Endothelial cell of umbilical vein (primary cell): Measurements from ENCODE around the gene MAP7D3. TPM values are rescaled to one million over a fixed set of nuclear protein-coding genes. Genes with fewer than 3 reads are reported as not detected.

Source experiments
- BruUV-seq: library from RNA; stranded (reverse); fragments of 400-500 nt; replicated peaks from 2 replicates; lab custom pipeline; 2021; lab: Mats Ljungman, UMichigan
- CTCF ChIA-PET: fragments of 300-600, 350-600 bp; sonication (Branson Sonifier 250); formaldehyde crosslinking; loops from one replicate; lab custom pipeline; 2021; ENCODE audit warnings: antibody characterized with exemption, inconsistent platforms; lab: Charles Lee
- POLR2A ChIA-PET: fragments of 300-600, 350-600 bp; sonication (Branson Sonifier 250); formaldehyde crosslinking; loops from one replicate; lab custom pipeline; 2021; ENCODE audit warnings: antibody characterized with exemption, inconsistent platforms; lab: Charles Lee
- DNase-seq: peaks from one replicate; pipeline ENCODE4 v3.0.0-alpha.2; 2011; ENCODE audit warnings: low read depth, low spot score
- FAIRE-seq: peaks from 2 replicates; lab custom pipeline; 2011; peaks lifted over from hg19 to GRCh38; lab: Jason Lieb, UNC
- H2AFZ ChIP-seq: 2 replicates; pipeline ENCODE4 v1.6.0; 2012; ENCODE audit warnings: low read depth, low read length, control low read depth, inconsistent platforms
- H3K27ac ChIP-seq: 2 replicates; pipeline ENCODE4 v1.5.1; 2011; ENCODE audit warnings: low read depth, mild to moderate bottlenecking, control low read depth, low read length, moderate library complexity; ENCODE audit not compliant: insufficient read depth
- H3K27me3 ChIP-seq, 2 experiments: 2 replicates each; pipeline versions ENCODE4 v1.6.0 to v1.6.1; 2011; ENCODE audit warnings: low read length in 2 of 2, mixed read lengths in 1 of 2; ENCODE audit not compliant: control insufficient read depth in 2 of 2, insufficient read depth in 2 of 2
- H3K36me3 ChIP-seq, 2 experiments: 2 replicates in 1 of 2; 3 replicates in 1 of 2; pipeline ENCODE4 v1.5.1; 2011; ENCODE audit warnings: low read length in 2 of 2, mild to moderate bottlenecking in 1 of 2, moderate library complexity in 1 of 2; ENCODE audit not compliant: control insufficient read depth in 2 of 2, insufficient read depth in 2 of 2; ENCODE audit errors: extremely low read depth in 1 of 2
- H3K4me1 ChIP-seq: 3 replicates; pipeline ENCODE4 v1.5.1; 2011; ENCODE audit warnings: mild to moderate bottlenecking, low read length; ENCODE audit not compliant: control insufficient read depth, insufficient read depth; ENCODE audit errors: extremely low read depth
- H3K4me2 ChIP-seq: 2 replicates; pipeline ENCODE4 v1.6.1; 2011; ENCODE audit warnings: low read length, control low read depth, mixed read lengths; ENCODE audit not compliant: insufficient read depth
- H3K4me3 ChIP-seq, 3 experiments: fragments of 200-600 bp in 1 of 3; sonication (generic), shearing (Covaris generic) in 1 of 3; replicated peaks in 1 of 3; 2 replicates each; pipeline ENCODE4 v1.5.1; 2011 to 2016; ENCODE audit warnings: control low read depth in 3 of 3, low read length in 3 of 3, mild to moderate bottlenecking in 2 of 3, inconsistent platforms in 1 of 3, low read depth in 1 of 3, moderate library complexity in 1 of 3; ENCODE audit not compliant: insufficient read depth in 1 of 3
- H3K79me2 ChIP-seq: 2 replicates; pipeline ENCODE4 v1.6.0; 2012; ENCODE audit warnings: low read length, inconsistent platforms; ENCODE audit not compliant: control insufficient read depth, insufficient read depth
- H3K9ac ChIP-seq: replicated peaks from 2 replicates; pipeline ENCODE3; 2011; ENCODE audit warnings: low read length, control low read depth; ENCODE audit not compliant: insufficient read depth; ENCODE audit errors: extremely low read depth
- H3K9me1 ChIP-seq: replicated peaks from 3 replicates; pipeline ENCODE4 v1.6.0; 2011; ENCODE audit warnings: mild to moderate bottlenecking, low read length; ENCODE audit not compliant: control insufficient read depth, insufficient read depth; ENCODE audit errors: extremely low read depth
- H3K9me3 ChIP-seq: replicated peaks from 2 replicates; pipeline ENCODE4 v1.5.1; 2012; ENCODE audit warnings: low read length, inconsistent platforms; ENCODE audit not compliant: control insufficient read depth, insufficient read depth
- H4K20me1 ChIP-seq: replicated peaks from 2 replicates; pipeline ENCODE3; 2011; ENCODE audit warnings: mild to moderate bottlenecking, low read length; ENCODE audit not compliant: control insufficient read depth, insufficient read depth; ENCODE audit errors: extremely low read depth
- CTCF ChIP-seq, 2 donors: IDR thresholded peaks; 1 replicate in 1 of 2; 2 replicates in 1 of 2; pipeline ENCODE4 v1.5.1; 2011; ENCODE audit warnings: low read length in 2 of 2, mild to moderate bottlenecking in 2 of 2, moderate library complexity in 2 of 2, control low read depth in 1 of 2, inconsistent platforms in 1 of 2, low read depth in 1 of 2; ENCODE audit not compliant: insufficient read depth in 1 of 2; ENCODE audit errors: extremely low read depth in 1 of 2
- EZH2 ChIP-seq: IDR thresholded peaks from 2 replicates; pipeline ENCODE4 v1.6.1; 2012; ENCODE audit warnings: borderline replicate concordance, low read depth, mild to moderate bottlenecking, moderate library complexity, low read length, inconsistent platforms; ENCODE audit not compliant: severe bottlenecking
- FOS ChIP-seq: IDR thresholded peaks from 2 replicates; pipeline ENCODE4 v1.6.1; 2011; ENCODE audit warnings: mild to moderate bottlenecking, low read length, moderate library complexity, borderline replicate concordance; ENCODE audit not compliant: insufficient read depth
- GATA2 ChIP-seq: IDR thresholded peaks from 2 replicates; pipeline ENCODE4 v1.7.0; 2011; ENCODE audit warnings: low read depth, mild to moderate bottlenecking, moderate library complexity, mixed read lengths, low read length; ENCODE audit not compliant: insufficient read length, insufficient read depth
- JUN ChIP-seq: IDR thresholded peaks from 2 replicates; pipeline ENCODE4 v1.6.1; 2011; ENCODE audit warnings: borderline replicate concordance, low read depth; ENCODE audit not compliant: insufficient read length, insufficient read depth
- MAX ChIP-seq: IDR thresholded peaks from 2 replicates; pipeline ENCODE4 v1.6.1; 2011; ENCODE audit not compliant: insufficient read depth, insufficient read length
- MYC ChIP-seq: IDR thresholded peaks from one replicate; pipeline ENCODE4 v1.6.1; 2011; ENCODE audit warnings: mild to moderate bottlenecking, low read depth, low read length
- POLR2A ChIP-seq: IDR thresholded peaks from 2 replicates; pipeline ENCODE4 v1.6.1; 2012; ENCODE audit warnings: low read depth, mild to moderate bottlenecking, control low read depth, low read length
- POLR2AphosphoS5 ChIP-seq: IDR thresholded peaks from 2 replicates; pipeline ENCODE4 v1.6.1; 2012; ENCODE audit warnings: low read depth, mild to moderate bottlenecking, control low read depth, low read length, moderate library complexity; ENCODE audit not compliant: insufficient read depth
- dilution Hi-C: fragments of 300-500 bp; cut with MboI; formaldehyde crosslinking; loops from one replicate; pipeline ENCODE4 v1.15.0; 2019; ENCODE audit warnings: low sequenced_read_pairs; ENCODE audit not compliant: extremely low pct_ligation_motif_present
- intact Hi-C: fragments of 100-400 bp; cut with micrococcal nuclease; formaldehyde crosslinking; loops from one replicate; pipeline ENCODE4 v1.10.0; 2022
- polyA plus RNA-seq, 4 experiments: library from polyadenylated mRNA; depleted of rRNA in 3 of 4; stranded (reverse) in 3 of 4; unstranded in 1 of 4; fragments of >200 nt; gene quantifications; 2 replicates each; pipeline versions ENCODE4 v1.2.1 to v1.2.3, GENCODE V29; 2011 to 2012; ENCODE audit warnings: missing spikeins in 1 of 4
- total RNA-seq: library from RNA; stranded (reverse); gene quantifications from 2 replicates; pipeline ENCODE4 v1.2.3, GENCODE V29; 2021

The MAP7D3 gene
- total and polyA plus RNA-seq, 2 donors (not counting 3 experiments of a cell fraction or from before 2014, with no cell fraction given): 6.5 to 22.8 TPM

GRCh38 chrX:136166221-136166855, 84.9 kb downstream of the MAP7D3 start:
- H3K9me3 ChIP-seq: no peaks in the 10 kb centered on the region
- no peak overlapping the region for H3K27ac ChIP-seq
- no peak overlapping the region for H3K4me3 ChIP-seq
- H3K4me1 ChIP-seq: peaks cover 19% of the 10 kb centered on the region
- no peak overlapping the region for H3K4me2 ChIP-seq
- H3K9ac ChIP-seq: no peak overlapping the region
- H3K79me2 ChIP-seq: no peaks in the 10 kb centered on the region
- no peaks in the 10 kb centered on the region for H4K20me1 ChIP-seq
- dilution Hi-C loops (no loop called here), intact Hi-C loops (no loop called here)
- ChIA-PET POLR2A (no interaction called here), CTCF (interaction anchor here (0.8 to 6.9 kb wide), 17 partner anchors 10 to 412 kb away, joined by 3 to 98 read pairs (median 4); no protein-coding TSS in a partner anchor)
- TF ChIP-seq GATA2 (no peak), CTCF (IDR thresholded peaks at IDR 0.05; ENCODE audit: extremely low read depth in 1 of 2, insufficient read depth in 1 of 2, low read depth in 1 of 2, low read length in 2 of 2) (peak; percentile 14 to 24)
- no TSS peak for BruUV-seq
- H3K36me3 ChIP-seq: no peaks in the 10 kb centered on the region
- FAIRE-seq: peak; percentile 77
- H3K9me1 ChIP-seq: no peaks in the 10 kb centered on the region
- H3K27me3 ChIP-seq: no peaks in the 10 kb centered on the region
- no peak for DNase-seq
- no peak overlapping the region for H2AFZ ChIP-seq

DNA sequence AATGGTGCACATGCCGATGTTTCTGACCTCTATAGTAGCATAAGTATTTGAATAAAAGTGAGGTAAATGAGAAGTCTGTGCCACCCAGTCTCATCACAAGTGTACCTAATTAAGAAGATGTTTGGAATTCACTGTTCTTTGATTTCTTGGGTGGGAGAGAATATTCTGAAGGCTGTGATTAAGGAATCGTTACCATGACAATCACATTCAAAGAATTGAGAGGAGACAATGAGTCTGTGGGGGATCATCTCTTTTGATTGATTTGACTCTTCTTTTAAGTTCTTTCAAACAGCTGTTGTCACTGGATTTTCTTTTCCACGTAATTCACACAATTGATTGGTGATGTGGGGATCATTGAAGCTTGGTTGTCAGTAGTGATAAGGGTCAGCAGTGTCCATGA, 85.8 kb downstream of the MAP7D3 start:
- no peak for FAIRE-seq

More for the DNA sequence above, 85.8 kb downstream of the MAP7D3 start:
- dilution Hi-C loops: no loop called here
- DNase-seq: no peak
- no peaks in the 10 kb centered on the region for H3K79me2 ChIP-seq
- no TSS peak for BruUV-seq
- no peak overlapping the region for H3K9ac ChIP-seq
- H3K27ac ChIP-seq: no peak overlapping the region
- no peak overlapping the region for H3K4me2 ChIP-seq
- no peaks in the 10 kb centered on the region for H3K9me1 ChIP-seq
- H4K20me1 ChIP-seq: no peaks in the 10 kb centered on the region
- H2AFZ ChIP-seq: no peak overlapping the region
- H3K9me3 ChIP-seq: no peaks in the 10 kb centered on the region
- no peak overlapping the region for H3K4me3 ChIP-seq
- peaks cover 15% of the 10 kb centered on the region for H3K4me1 ChIP-seq
- intact Hi-C loops: no loop called here
- POLR2A ChIA-PET: no interaction called here
- H3K27me3 ChIP-seq: no peaks in the 10 kb centered on the region
- CTCF ChIA-PET: interaction anchor here (0.8 to 6.9 kb wide), 14 partner anchors 19 to 413 kb away, joined by 3 to 98 read pairs (median 4); no protein-coding TSS in a partner anchor
- no peaks in the 10 kb centered on the region for H3K36me3 ChIP-seq
- TF ChIP-seq POLR2AphosphoS5 (no peak), POLR2A (no peak), EZH2 (no peak), JUN (no peak), MAX (no peak), FOS (no peak), GATA2 (no peak), CTCF (IDR thresholded peaks at IDR 0.05; ENCODE audit: extremely low read depth in 1 of 2, insufficient read depth in 1 of 2, low read depth in 1 of 2, low read length in 2 of 2) (no peak), MYC (no peak)
